K562 (cell line): ENCODE data around the gene NR0B2. TPM values are rescaled to one million over a fixed set of nuclear protein-coding genes. Genes with fewer than 3 reads are reported as not detected.
A peak's percentile ranks its signal among the peaks of the same experiment; 100 is the strongest.

Experiments
- ATAC-seq: fragments of 200-7000 bp; cut with Tn5 transposase; 3 replicates; pipeline ENCODE4 v1.9.1; 2020; ENCODE audit warnings: moderate library complexity
- BruUV-seq: library from RNA; stranded (reverse); fragments of 400-500 nt; replicated peaks from 2 replicates; lab custom pipeline; 2021; lab: Mats Ljungman, UMichigan
- CTCF ChIA-PET: fragments of 300-600 bp; formaldehyde crosslinking; extraction: SDS; loops from one replicate; lab custom pipeline; 2021; ENCODE audit warnings: low intra/inter-chr PET ratio; lab: Yijun Ruan, JAX
- POLR2A ChIA-PET: fragments of 300-600, 350-650 bp; sonication (Branson Sonifier 250); formaldehyde crosslinking; extraction: SDS; loops from one replicate; lab custom pipeline; 2021; ENCODE audit warnings: antibody characterized with exemption, inconsistent platforms; lab: Yijun Ruan, JAX
- DNase-seq, 4 experiments: peaks; one replicate each; pipeline versions ENCODE4 v3.0.0 to v3.0.0-alpha.2; 2011 to 2018; ENCODE audit warnings: low spot score in 3 of 4, mixed read lengths in 3 of 4; ENCODE audit errors: extremely low read depth in 1 of 4
- FAIRE-seq: peaks from 2 replicates; lab custom pipeline; 2011; peaks lifted over from hg19 to GRCh38; lab: Jason Lieb, UNC
- H2AFZ ChIP-seq: 2 replicates; pipeline ENCODE4 v1.6.0; 2011; ENCODE audit warnings: low read depth, low read length, control low read depth, inconsistent platforms
- H3K27ac ChIP-seq: fragments of 200-600 bp; 3 replicates; pipeline ENCODE4 v1.8.0; 2011; ENCODE audit warnings: low read depth, mild to moderate bottlenecking, control low read depth, inconsistent platforms, low read length, moderate library complexity, mixed read lengths; ENCODE audit errors: extremely low read depth
- H3K27me3 ChIP-seq, 2 experiments: fragments of 300-600 bp in 1 of 2; 2 replicates in 1 of 2; 3 replicates in 1 of 2; pipeline versions ENCODE4 v1.6.0 to v1.8.0; 2011; ENCODE audit warnings: inconsistent platforms in 2 of 2, low read length in 2 of 2, mild to moderate bottlenecking in 1 of 2, mixed read lengths in 1 of 2, moderate library complexity in 1 of 2; ENCODE audit not compliant: control insufficient read depth in 2 of 2, insufficient read depth in 2 of 2
- H3K36me3 ChIP-seq: fragments of 300-600 bp; 3 replicates; pipeline ENCODE4 v1.8.0; 2011; ENCODE audit warnings: mild to moderate bottlenecking, low read length, inconsistent platforms; ENCODE audit not compliant: control insufficient read depth, insufficient read depth
- H3K4me1 ChIP-seq, 2 experiments: fragments of 200-600 bp in 1 of 2; replicated peaks in 1 of 2; 2 replicates in 1 of 2; 3 replicates in 1 of 2; pipeline versions ENCODE4 v1.5.1 to v1.8.0; 2011; ENCODE audit warnings: inconsistent platforms in 2 of 2, low read length in 2 of 2, mild to moderate bottlenecking in 1 of 2, mixed read lengths in 1 of 2, moderate library complexity in 1 of 2; ENCODE audit not compliant: control insufficient read depth in 2 of 2, insufficient read depth in 2 of 2
- H3K4me2 ChIP-seq: 2 replicates; pipeline ENCODE4 v1.6.1; 2011; ENCODE audit warnings: low read length, control low read depth, inconsistent platforms, mixed read lengths; ENCODE audit not compliant: insufficient read depth
- H3K4me3 ChIP-seq: fragments of 200-600 bp; sonication (generic), shearing (Covaris generic); 2 replicates; pipeline ENCODE4 v1.5.1; 2016; ENCODE audit warnings: control low read depth, inconsistent platforms
- H3K79me2 ChIP-seq: fragments of 200-600 bp; 3 replicates; pipeline ENCODE4 v1.8.0; 2011; ENCODE audit warnings: low read length, inconsistent platforms; ENCODE audit not compliant: control insufficient read depth, insufficient read depth
- H3K9ac ChIP-seq, 2 experiments: 2 replicates each; pipeline versions ENCODE4 v1.6.0 to v1.6.1; 2011; ENCODE audit warnings: low read depth in 2 of 2, low read length in 2 of 2, control low read depth in 1 of 2, inconsistent platforms in 1 of 2, mild to moderate bottlenecking in 1 of 2, mixed read lengths in 1 of 2; ENCODE audit not compliant: insufficient read depth in 1 of 2
- H3K9me1 ChIP-seq: one replicate; pipeline ENCODE4 v1.6.0; 2011; ENCODE audit warnings: inconsistent platforms, mild to moderate bottlenecking, low read length, moderate library complexity; ENCODE audit not compliant: control insufficient read depth, insufficient read depth
- H3K9me3 ChIP-seq: replicated peaks from 2 replicates; pipeline ENCODE4 v1.5.1; 2011; ENCODE audit warnings: low read depth, low read length, inconsistent platforms; ENCODE audit not compliant: control insufficient read depth, insufficient read depth
- H4K20me1 ChIP-seq: replicated peaks from 2 replicates; pipeline ENCODE4 v1.6.1; 2011; ENCODE audit warnings: low read length, inconsistent platforms, mixed read lengths; ENCODE audit not compliant: control insufficient read depth, insufficient read depth
- BRCA1 ChIP-seq, 2 experiments: fragments of 450-650 bp in 1 of 2; sonication (generic) in 1 of 2; formaldehyde crosslinking in 1 of 2; IDR thresholded peaks; 2 replicates each; pipeline versions ENCODE4 v1.5.0 to v1.6.1; 2017 to 2020; ENCODE audit warnings: mild to moderate bottlenecking in 1 of 2, missing genetic modification reagents in 1 of 2
- CHAMP1 ChIP-seq: fragments of 450-650 bp; IDR thresholded peaks from 2 replicates; pipeline ENCODE4 v1.6.1; 2016; ENCODE audit warnings: mild to moderate bottlenecking
- HMGN3 ChIP-seq: IDR thresholded peaks from 2 replicates; pipeline ENCODE4 v1.6.1; 2011; ENCODE audit warnings: borderline replicate concordance, low read depth, mild to moderate bottlenecking, mixed read lengths, low read length; ENCODE audit not compliant: insufficient read length; ENCODE audit errors: extremely low read depth
- NEUROD1 ChIP-seq: fragments of 150-350 bp; IDR thresholded peaks from 2 replicates; pipeline ENCODE4 v1.6.1; 2014; ENCODE audit warnings: borderline replicate concordance, low read length, low read depth; ENCODE audit not compliant: partially characterized antibody
- POU5F1 ChIP-seq: fragments of 150-350 bp; IDR thresholded peaks from 2 replicates; pipeline ENCODE4 v1.6.1; 2014; ENCODE audit warnings: borderline replicate concordance, low read length, low read depth, mild to moderate bottlenecking; ENCODE audit not compliant: partially characterized antibody
- SMARCE1 ChIP-seq: fragments of 450-650 bp; IDR thresholded peaks from 2 replicates; pipeline ENCODE4 v1.7.1; 2016; ENCODE audit warnings: mild to moderate bottlenecking
- YBX1 ChIP-seq: fragments of 450-650 bp; IDR thresholded peaks from 2 replicates; pipeline ENCODE4 v1.7.1; 2016; ENCODE audit warnings: mild to moderate bottlenecking
- ZNF239 ChIP-seq: fragments of 250-450 bp; sonication (Bioruptor Pico); IDR thresholded peaks from 2 replicates; pipeline ENCODE4 v1.4.0; 2020; ENCODE audit warnings: mild to moderate bottlenecking
- ZSCAN32 ChIP-seq: fragments of 450-650 bp; formaldehyde crosslinking; IDR thresholded peaks from 2 replicates; pipeline ENCODE4 v1.4.0; 2020; ENCODE audit warnings: mild to moderate bottlenecking, moderate library complexity
- WGBS: fragments of 100-300 bp; shearing (Covaris generic); methylation state at CpG from one replicate; pipeline ENCODE4 v1.1.6; 2016; ENCODE audit warnings: low coverage, mixed read lengths; ENCODE audit not compliant: insufficient coverage; ENCODE audit errors: missing lambda C conversion rate; 5-methylcytosine and 5-hydroxymethylcytosine counted together
- in situ Hi-C: fragments of 300-500 bp; cut with MboI; formaldehyde crosslinking; loops from 4 replicates; pipeline ENCODE4 v1.15.0; 2018; ENCODE audit warnings: inconsistent platforms, mixed read lengths
- intact Hi-C: fragments of 100-400 bp; cut with micrococcal nuclease; formaldehyde crosslinking; loops from 2 replicates; pipeline ENCODE4 v1.14.2; 2022
- polyA plus RNA-seq, 8 experiments: library from polyadenylated mRNA; depleted of rRNA in 4 of 8; stranded (reverse) in 5 of 8; unstranded in 3 of 8; fragments of >200 nt; fragmentation: Nextera tagmentation in 2 of 8; fragmentation: Illumina TruSeq in 1 of 8; extraction: Ambion mirVana in 2 of 8; extraction: Trizol in 1 of 8; gene quantifications; 2 replicates each; pipeline versions ENCODE4 v1.2.1 to v1.2.3, GENCODE V29; 2011 to 2014; ENCODE audit warnings: inconsistent platforms in 1 of 8, missing spikeins in 1 of 8
- total RNA-seq, 7 experiments: library from RNA; depleted of rRNA in 6 of 7; stranded (reverse); fragments of >200 nt in 6 of 7; fragmentation: Illumina TruSeq in 2 of 7; extraction: Trizol in 2 of 7; gene quantifications; 2 replicates each; pipeline versions ENCODE4 v1.2.1 to v1.2.3, GENCODE V29; 2011 to 2021; ENCODE audit warnings: low replicate concordance in 1 of 7
- TF ChIP-seq, protein P1 (sequence below): fragments of 450-650 bp; formaldehyde crosslinking; IDR thresholded peaks from 2 replicates; pipeline ENCODE4 v1.4.0; 2022; ENCODE audit warnings: mild to moderate bottlenecking, moderate library complexity

The NR0B2 gene
- total and polyA plus RNA-seq, 9 of the 15 experiments (the other 6 are each of a cell fraction or from before 2014, with no cell fraction given): not detected

DNA sequence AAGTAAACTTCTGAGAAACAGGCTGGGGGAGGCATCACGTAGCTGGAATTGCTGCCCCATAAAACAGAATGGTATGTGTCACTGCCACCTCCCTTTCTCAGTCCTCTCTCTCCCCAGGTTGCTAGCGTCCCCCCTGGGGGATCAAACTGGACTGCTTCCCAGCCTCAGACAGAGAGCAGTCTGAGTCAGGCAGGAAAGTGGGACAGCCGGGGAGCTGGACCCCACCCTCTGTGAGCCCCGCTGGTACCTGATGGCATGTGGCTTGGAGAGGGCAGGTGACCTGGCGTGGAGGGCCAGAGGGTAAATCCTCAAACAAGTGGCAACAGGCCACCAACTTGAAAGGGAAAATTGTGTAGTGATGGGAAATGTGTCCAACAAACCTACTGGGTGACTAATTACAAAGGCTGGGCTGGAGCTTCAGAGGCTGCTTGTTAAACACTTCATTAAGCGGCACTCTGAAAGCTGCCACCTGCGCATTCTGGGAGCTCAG, 51.8 kb downstream of the NR0B2 start:
- H3K4me2 ChIP-seq: no peak overlapping the region
- POLR2A ChIA-PET: interaction anchor here (0.5 to 2.5 kb wide), 4 partner anchors 9 to 260 kb away, joined by 3 to 11 read pairs (median 4); no protein-coding TSS in a partner anchor
- in situ Hi-C loops: no loop called here

More for the DNA sequence above, 51.8 kb downstream of the NR0B2 start:
- Histone ChIP-seq H3K4me3 (no peak overlapping the region), H4K20me1 (no peaks in the 10 kb centered on the region), H3K9ac (peak overlapping the region in 1 of 2 experiments; percentile 75; a peak in 2 of 4 replicates), H3K9me1 (no peaks in the 10 kb centered on the region), H3K27me3 (no peaks in the 10 kb centered on the region), H3K79me2 (no peaks in the 10 kb centered on the region), H3K27ac (no peak overlapping the region), H3K36me3 (no peaks in the 10 kb centered on the region), H3K4me1 (peaks cover 21 to 37% of the 10 kb centered on the region in 2 experiments), H3K9me3 (no peaks in the 10 kb centered on the region), H2AFZ (no peak overlapping the region)
- TF ChIP-seq BRCA1 (IDR thresholded peaks at IDR 0.05) (no peak), BRCA1 (CRISPR knock-in tag; IDR thresholded peaks at IDR 0.05) (no peak), SMARCE1 (no peak), POU5F1 (no peak), ZSCAN32 (CRISPR knock-in tag) (no peak), ZNF239 (CRISPR knock-in tag) (no peak), HMGN3 (no peak), NEUROD1 (no peak), CHAMP1 (no peak), YBX1 (no peak)
- TF ChIP-seq, protein P1, sequence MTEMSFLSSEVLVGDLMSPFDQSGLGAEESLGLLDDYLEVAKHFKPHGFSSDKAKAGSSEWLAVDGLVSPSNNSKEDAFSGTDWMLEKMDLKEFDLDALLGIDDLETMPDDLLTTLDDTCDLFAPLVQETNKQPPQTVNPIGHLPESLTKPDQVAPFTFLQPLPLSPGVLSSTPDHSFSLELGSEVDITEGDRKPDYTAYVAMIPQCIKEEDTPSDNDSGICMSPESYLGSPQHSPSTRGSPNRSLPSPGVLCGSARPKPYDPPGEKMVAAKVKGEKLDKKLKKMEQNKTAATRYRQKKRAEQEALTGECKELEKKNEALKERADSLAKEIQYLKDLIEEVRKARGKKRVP: no peak
- no TSS peak for BruUV-seq
- no peak for FAIRE-seq
- no peak for ATAC-seq
- CTCF ChIA-PET: interaction anchor here (0.6 to 1.7 kb wide), 2 partner anchors 16 to 186 kb away, joined by 3 to 7 read pairs; no protein-coding TSS in a partner anchor
- intact Hi-C loops: loop anchor here (10.0 kb wide), 1 partner anchor 167 kb away; the partner anchor contains the start of gene ARID1A
- 82% methylated on average over 7 of the region's 7 CpGs for WGBS
- no peak for DNase-seq

Other genes starting within 250 kb of the NR0B2 start
Only the 7 nearest of the 11 such genes appear.
- gene ZDHHC18, start 87.3 kb downstream of the NR0B2 start, total RNA-seq (2014; rRNA removed): 8.2 and 12.4 TPM in 2 replicates
- 9.5 and 15.5 TPM in 2 replicates for gene ZDHHC18, start 87.3 kb downstream of the NR0B2 start, total RNA-seq (2014; rRNA removed; fragmentation: Illumina TruSeq; extraction: Trizol)
- 13.3 and 15.8 TPM in 2 replicates for gene ZDHHC18, start 87.3 kb downstream of the NR0B2 start, total RNA-seq (2015; rRNA removed; fragmentation: Illumina TruSeq; extraction: Trizol)
- gene ZDHHC18, start 87.3 kb downstream of the NR0B2 start, total RNA-seq (2021): 27.4 and 28.9 TPM in 2 replicates
- 31.6 and 51.2 TPM in 2 replicates for gene ZDHHC18, start 87.3 kb downstream of the NR0B2 start, polyA plus RNA-seq (2011; rRNA removed)
- 31.0 and 35.6 TPM in 2 replicates for gene ZDHHC18, start 87.3 kb downstream of the NR0B2 start, polyA plus RNA-seq (2014; fragmentation: Illumina TruSeq; extraction: Trizol)
- under 1 TPM; 0.42 to 0.45 TPM for gene ZDHHC18, start 87.3 kb downstream of the NR0B2 start, polyA plus RNA-seq (2014; fragmentation: Nextera tagmentation; extraction: Ambion mirVana)
- 23.7 and 27.8 TPM in 2 replicates for gene ZDHHC18, start 87.3 kb downstream of the NR0B2 start, polyA plus RNA-seq (2014; rRNA removed)
- 2.2 and 2.7 TPM in 2 replicates for gene SFN, start 50.8 kb downstream of the NR0B2 start, total RNA-seq (2014; rRNA removed)
- 0.38 and 0.73 TPM in 2 replicates for gene SFN, start 50.8 kb downstream of the NR0B2 start, total RNA-seq (2014; rRNA removed; fragmentation: Illumina TruSeq; extraction: Trizol)
- 2.0 and 3.0 TPM in 2 replicates for gene SFN, start 50.8 kb downstream of the NR0B2 start, total RNA-seq (2015; rRNA removed; fragmentation: Illumina TruSeq; extraction: Trizol)
- 3.1 and 3.7 TPM in 2 replicates for gene SFN, start 50.8 kb downstream of the NR0B2 start, total RNA-seq (2021)
- 0.86 and 1.7 TPM in 2 replicates for gene SFN, start 50.8 kb downstream of the NR0B2 start, polyA plus RNA-seq (2011; rRNA removed)
- 2.7 and 3.4 TPM in 2 replicates for gene SFN, start 50.8 kb downstream of the NR0B2 start, polyA plus RNA-seq (2014; fragmentation: Illumina TruSeq; extraction: Trizol)
- gene SFN, start 50.8 kb downstream of the NR0B2 start, polyA plus RNA-seq (2014; fragmentation: Nextera tagmentation; extraction: Ambion mirVana): under 1 TPM; 0.10 to 0.11 TPM
- gene SFN, start 50.8 kb downstream of the NR0B2 start, polyA plus RNA-seq (2014; rRNA removed): 3.8 and 3.9 TPM in 2 replicates
- 16.3 and 26.7 TPM in 2 replicates for gene GPN2, start 23.7 kb downstream of the NR0B2 start, total RNA-seq (2014; rRNA removed)
- 19.3 and 20.4 TPM in 2 replicates for gene GPN2, start 23.7 kb downstream of the NR0B2 start, total RNA-seq (2014; rRNA removed; fragmentation: Illumina TruSeq; extraction: Trizol)
- 27.0 and 28.0 TPM in 2 replicates for gene GPN2, start 23.7 kb downstream of the NR0B2 start, total RNA-seq (2015; rRNA removed; fragmentation: Illumina TruSeq; extraction: Trizol)
- gene GPN2, start 23.7 kb downstream of the NR0B2 start, total RNA-seq (2021): 58.8 and 59.0 TPM in 2 replicates
- gene GPN2, start 23.7 kb downstream of the NR0B2 start, polyA plus RNA-seq (2011; rRNA removed): 45.1 and 64.7 TPM in 2 replicates
- 23.2 and 34.0 TPM in 2 replicates for gene GPN2, start 23.7 kb downstream of the NR0B2 start, polyA plus RNA-seq (2014; fragmentation: Illumina TruSeq; extraction: Trizol)
- gene GPN2, start 23.7 kb downstream of the NR0B2 start, polyA plus RNA-seq (2014; fragmentation: Nextera tagmentation; extraction: Ambion mirVana): 10 to 100 TPM in 1 of 2 experiments, 1 to 10 TPM in 1; 9.9 to 11.4 TPM
- gene GPN2, start 23.7 kb downstream of the NR0B2 start, polyA plus RNA-seq (2014; rRNA removed): 17.4 and 31.8 TPM in 2 replicates
- 16.4 and 21.0 TPM in 2 replicates for gene GPATCH3, start 13.5 kb downstream of the NR0B2 start, total RNA-seq (2014; rRNA removed)
- gene GPATCH3, start 13.5 kb downstream of the NR0B2 start, total RNA-seq (2014; rRNA removed; fragmentation: Illumina TruSeq; extraction: Trizol): 8.6 and 9.9 TPM in 2 replicates
- gene GPATCH3, start 13.5 kb downstream of the NR0B2 start, total RNA-seq (2015; rRNA removed; fragmentation: Illumina TruSeq; extraction: Trizol): 15.3 and 16.2 TPM in 2 replicates
- gene GPATCH3, start 13.5 kb downstream of the NR0B2 start, total RNA-seq (2021): 22.5 and 23.0 TPM in 2 replicates
- 5.4 and 7.2 TPM in 2 replicates for gene GPATCH3, start 13.5 kb downstream of the NR0B2 start, polyA plus RNA-seq (2011; rRNA removed)
- gene GPATCH3, start 13.5 kb downstream of the NR0B2 start, polyA plus RNA-seq (2014; fragmentation: Illumina TruSeq; extraction: Trizol): 14.4 and 17.5 TPM in 2 replicates
- gene GPATCH3, start 13.5 kb downstream of the NR0B2 start, polyA plus RNA-seq (2014; fragmentation: Nextera tagmentation; extraction: Ambion mirVana): 1 to 10 TPM; 1.6 to 4.9 TPM
- gene GPATCH3, start 13.5 kb downstream of the NR0B2 start, polyA plus RNA-seq (2014; rRNA removed): 13.3 and 16.1 TPM in 2 replicates
- 234 and 265 TPM in 2 replicates for gene NUDC, start 7.8 kb upstream of the NR0B2 start, total RNA-seq (2014; rRNA removed)
- gene NUDC, start 7.8 kb upstream of the NR0B2 start, total RNA-seq (2014; rRNA removed; fragmentation: Illumina TruSeq; extraction: Trizol): 83.1 and 86.9 TPM in 2 replicates
- gene NUDC, start 7.8 kb upstream of the NR0B2 start, total RNA-seq (2015; rRNA removed; fragmentation: Illumina TruSeq; extraction: Trizol): 156 and 157 TPM in 2 replicates
- gene NUDC, start 7.8 kb upstream of the NR0B2 start, total RNA-seq (2021): 160 and 170 TPM in 2 replicates
- 42.5 and 59.7 TPM in 2 replicates for gene NUDC, start 7.8 kb upstream of the NR0B2 start, polyA plus RNA-seq (2011; rRNA removed)
- 202 and 219 TPM in 2 replicates for gene NUDC, start 7.8 kb upstream of the NR0B2 start, polyA plus RNA-seq (2014; fragmentation: Illumina TruSeq; extraction: Trizol)
- 10 to 100 TPM in 1 of 2 experiments, 1 to 10 TPM in 1; 9.8 to 18.1 TPM for gene NUDC, start 7.8 kb upstream of the NR0B2 start, polyA plus RNA-seq (2014; fragmentation: Nextera tagmentation; extraction: Ambion mirVana)
- 126 and 149 TPM in 2 replicates for gene NUDC, start 7.8 kb upstream of the NR0B2 start, polyA plus RNA-seq (2014; rRNA removed)
- gene KDF1, start 46.5 kb upstream of the NR0B2 start, total RNA-seq (2014; rRNA removed): 0.73 and 2.6 TPM in 2 replicates
- 0.62 and 0.73 TPM in 2 replicates for gene KDF1, start 46.5 kb upstream of the NR0B2 start, total RNA-seq (2014; rRNA removed; fragmentation: Illumina TruSeq; extraction: Trizol)
- gene KDF1, start 46.5 kb upstream of the NR0B2 start, total RNA-seq (2015; rRNA removed; fragmentation: Illumina TruSeq; extraction: Trizol): 0.53 and 0.83 TPM in 2 replicates
- gene KDF1, start 46.5 kb upstream of the NR0B2 start, total RNA-seq (2021): 1.9 and 2.4 TPM in 2 replicates
- 1.4 and 4.8 TPM in 2 replicates for gene KDF1, start 46.5 kb upstream of the NR0B2 start, polyA plus RNA-seq (2011; rRNA removed)
- 1.3 and 1.9 TPM in 2 replicates for gene KDF1, start 46.5 kb upstream of the NR0B2 start, polyA plus RNA-seq (2014; fragmentation: Illumina TruSeq; extraction: Trizol)
- under 1 TPM; 0.38 to 0.48 TPM for gene KDF1, start 46.5 kb upstream of the NR0B2 start, polyA plus RNA-seq (2014; fragmentation: Nextera tagmentation; extraction: Ambion mirVana)
- gene KDF1, start 46.5 kb upstream of the NR0B2 start, polyA plus RNA-seq (2014; rRNA removed): 1.0 and 1.3 TPM in 2 replicates
- 1.1 and 1.2 TPM in 2 replicates for gene TRNP1, start 79.7 kb upstream of the NR0B2 start, total RNA-seq (2014; rRNA removed)
- gene TRNP1, start 79.7 kb upstream of the NR0B2 start, total RNA-seq (2014; rRNA removed; fragmentation: Illumina TruSeq; extraction: Trizol): 0.73 and 0.95 TPM in 2 replicates
- gene TRNP1, start 79.7 kb upstream of the NR0B2 start, total RNA-seq (2015; rRNA removed; fragmentation: Illumina TruSeq; extraction: Trizol): 0.26 and 0.47 TPM in 2 replicates
- gene TRNP1, start 79.7 kb upstream of the NR0B2 start, total RNA-seq (2021): 0.95 and 2.3 TPM in 2 replicates
- gene TRNP1, start 79.7 kb upstream of the NR0B2 start, polyA plus RNA-seq (2011; rRNA removed): 0.98 and 1.9 TPM in 2 replicates
- 0.98 and 1.4 TPM in 2 replicates for gene TRNP1, start 79.7 kb upstream of the NR0B2 start, polyA plus RNA-seq (2014; fragmentation: Illumina TruSeq; extraction: Trizol)
- gene TRNP1, start 79.7 kb upstream of the NR0B2 start, polyA plus RNA-seq (2014; fragmentation: Nextera tagmentation; extraction: Ambion mirVana): under 1 TPM; 0.03 to 0.14 TPM
- 0.97 and 1.3 TPM in 2 replicates for gene TRNP1, start 79.7 kb upstream of the NR0B2 start, polyA plus RNA-seq (2014; rRNA removed)